DMS114 treated with DMSO at 0.1 percent for 48 hours (cell line): ENCODE data around the gene NR2C1.
"Not testable (repeated sequence)": the region's sequence is repeated elsewhere in the genome, so short reads cannot be mapped to it uniquely, and the experiment has no call there.

ENCODE experiments used
- DNase-seq: peaks from one replicate; lab custom pipeline; 2025; ENCODE audit not compliant: unreplicated experiment; lab: John Stamatoyannopoulos, UW

Gene NR2C1

DNA sequence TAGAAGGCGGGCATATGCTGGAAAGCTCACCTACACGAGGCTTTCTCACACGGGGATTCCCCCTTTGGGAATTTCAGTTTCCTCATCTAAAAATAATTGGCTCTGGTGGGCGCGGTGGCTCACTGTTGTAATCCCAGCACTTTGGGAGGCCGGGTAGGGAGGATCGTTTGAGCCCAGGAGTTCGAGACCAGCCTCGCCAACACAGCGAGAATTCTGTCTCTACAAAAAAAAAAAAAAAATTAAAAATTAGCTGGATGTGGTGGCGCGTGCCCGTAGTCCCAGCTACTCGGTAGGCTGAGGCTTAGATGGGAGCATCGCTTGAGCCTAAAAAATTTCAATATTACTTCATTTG is 69.5 kb downstream of the NR2C1 start:
- DNase-seq = no peak

DNA sequence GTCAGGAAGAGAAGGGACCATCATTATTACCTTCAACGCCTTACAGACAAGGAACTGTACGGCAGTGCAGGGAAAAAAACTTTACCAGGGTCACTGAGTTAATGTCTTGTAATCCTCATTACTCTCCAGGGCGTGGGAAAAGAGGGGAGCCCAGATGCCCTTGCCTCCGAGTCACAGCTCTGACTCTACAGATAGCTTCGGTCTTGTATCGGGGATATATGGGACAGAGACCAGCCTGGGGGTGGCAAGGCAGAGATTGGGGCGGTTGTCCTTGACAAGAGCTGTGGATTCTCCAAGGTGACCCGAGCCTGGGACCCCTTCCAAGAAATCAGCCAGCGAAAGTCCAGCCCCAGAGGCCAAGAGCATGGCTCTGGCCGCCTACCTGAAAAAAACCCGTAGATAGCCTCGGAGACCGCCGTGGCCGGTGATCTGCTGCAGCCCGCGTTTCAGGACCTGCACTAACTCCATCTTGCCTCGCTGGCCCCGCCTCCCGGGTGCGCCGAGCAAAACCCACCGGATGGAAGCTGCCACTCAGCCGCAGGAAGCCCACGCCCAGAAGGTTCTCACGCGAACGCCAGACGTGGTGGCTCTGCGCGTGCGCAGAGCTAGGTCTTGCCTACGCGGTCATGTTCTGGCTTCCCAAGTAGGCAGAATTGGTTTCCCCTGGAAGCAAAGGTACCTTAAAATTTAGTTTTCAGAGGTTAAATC is 70.1 kb downstream of the NR2C1 start, which contains the start of gene NDUFA12:
NDUFA12 (minus strand) TSS at position 485 of the 708 bp plus-strand sequence; CDS start at position 468, 17 bp downstream.
- DNase-seq = peak; percentile 94

DNA sequence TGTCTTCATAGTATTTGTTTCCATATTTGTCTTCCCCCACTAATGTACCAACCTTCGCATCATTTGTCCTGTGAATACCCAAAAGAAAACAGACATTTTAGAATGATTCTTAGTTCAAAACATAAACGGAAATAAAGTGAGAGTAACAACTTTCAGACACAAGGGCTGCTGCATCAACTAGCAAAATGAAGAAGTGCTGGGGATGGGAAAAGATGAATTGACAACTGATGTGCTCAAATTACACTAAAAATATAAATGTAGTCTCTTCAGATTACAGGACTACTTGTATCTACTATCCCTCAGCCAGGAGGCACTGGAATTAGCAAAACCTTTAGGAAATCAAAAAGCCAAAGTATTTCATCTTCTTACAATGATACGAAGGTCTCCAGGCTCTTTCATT is 70.7 kb downstream of the NR2C1 start:
- no peak for DNase-seq

DNA sequence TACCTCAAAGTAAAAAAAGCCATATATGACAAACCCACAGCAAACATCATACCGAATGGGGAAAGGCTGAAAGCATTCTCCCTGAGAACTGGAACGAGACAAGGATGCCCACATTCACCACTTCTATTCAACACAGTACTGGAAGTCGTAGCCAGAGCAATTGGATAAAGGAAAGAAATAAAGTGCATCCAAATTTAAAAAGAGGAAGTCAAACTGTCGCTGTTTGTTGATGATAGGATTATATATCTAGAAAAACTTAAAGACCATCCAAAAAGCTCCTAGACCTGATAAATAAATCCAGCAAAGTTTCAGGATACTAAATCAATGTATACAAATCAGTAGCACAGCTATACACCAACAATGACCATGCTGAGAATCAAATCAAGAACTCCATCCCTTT is 75.1 kb downstream of the NR2C1 start:
- no peak for DNase-seq

DNA sequence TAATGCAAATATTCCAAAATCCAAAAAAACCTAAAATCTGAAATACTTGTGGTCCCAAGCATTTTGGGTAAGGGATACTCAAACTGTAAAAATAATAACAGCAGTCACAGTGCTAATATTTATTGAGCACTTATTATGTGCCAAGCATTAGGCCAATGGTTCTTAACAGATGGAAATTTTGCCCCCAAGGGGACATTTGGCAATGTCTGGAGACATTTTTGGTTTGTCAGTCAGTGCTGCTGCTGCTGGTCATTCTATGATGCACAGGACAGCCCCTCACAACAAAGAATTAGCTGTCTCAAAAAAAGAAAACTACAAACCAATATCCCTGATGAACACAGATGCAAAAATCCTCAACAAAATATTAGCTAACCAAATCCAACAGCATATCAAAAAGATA is 75.7 kb downstream of the NR2C1 start:
- no peak for DNase-seq

DNA sequence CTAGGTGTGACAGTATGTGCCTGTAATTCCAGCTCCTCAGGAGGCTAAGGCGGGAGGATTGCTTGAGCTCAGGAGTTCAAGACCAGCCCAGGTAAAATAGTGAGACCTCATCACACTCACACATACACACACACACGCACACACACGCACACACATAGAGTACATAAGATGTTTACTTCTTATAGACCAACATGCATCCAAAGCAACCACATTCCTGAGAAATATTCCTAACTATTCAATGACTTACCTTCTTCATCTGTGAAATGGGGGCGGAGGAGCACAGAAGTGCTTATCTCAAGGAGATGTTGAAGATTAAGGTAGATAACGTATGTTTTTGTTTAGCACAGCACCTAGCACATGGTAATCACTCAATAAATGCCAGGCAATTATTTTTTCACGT is 76.4 kb downstream of the NR2C1 start:
- no peak for DNase-seq

DNA sequence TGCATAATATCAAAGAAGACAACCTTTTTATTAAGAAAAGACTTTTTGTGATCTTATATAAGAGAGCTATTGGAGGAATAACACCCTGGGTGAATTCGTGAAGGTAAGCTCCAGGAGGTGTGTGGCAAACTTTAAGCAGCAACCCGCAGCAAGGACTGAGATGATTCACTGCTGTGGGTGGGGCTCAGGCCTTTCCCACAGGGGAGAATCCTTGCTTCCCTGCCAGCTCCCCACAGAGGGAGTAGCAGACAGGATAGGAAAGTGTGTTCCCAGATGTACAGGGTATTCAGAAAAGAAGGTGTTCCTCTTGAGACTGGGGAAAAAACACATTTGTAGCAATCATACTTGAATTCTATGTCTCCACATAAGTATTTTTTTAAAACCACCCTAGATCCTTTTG is 79.1 kb downstream of the NR2C1 start:
- no peak for DNase-seq

DNA sequence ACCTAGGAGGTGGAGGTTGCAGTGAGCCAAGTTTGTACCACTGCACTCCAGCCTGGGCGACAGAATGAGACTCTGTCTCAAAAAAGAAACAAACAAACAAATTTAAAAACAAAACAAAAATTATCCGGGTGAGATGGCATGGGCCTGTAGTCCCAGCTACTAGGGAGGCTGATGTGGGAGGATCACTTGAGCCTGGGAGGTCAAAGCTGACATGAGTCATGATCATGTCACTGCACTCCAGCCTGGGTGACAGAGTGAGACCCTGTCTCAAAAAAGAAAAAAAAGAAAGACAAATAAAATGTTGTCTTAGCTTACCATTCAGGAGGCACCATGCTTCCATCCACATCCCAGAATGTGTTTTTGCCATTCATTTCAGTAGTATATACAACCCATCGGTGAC is 79.6 kb downstream of the NR2C1 start:
- not testable (repeated sequence) for DNase-seq

DNA sequence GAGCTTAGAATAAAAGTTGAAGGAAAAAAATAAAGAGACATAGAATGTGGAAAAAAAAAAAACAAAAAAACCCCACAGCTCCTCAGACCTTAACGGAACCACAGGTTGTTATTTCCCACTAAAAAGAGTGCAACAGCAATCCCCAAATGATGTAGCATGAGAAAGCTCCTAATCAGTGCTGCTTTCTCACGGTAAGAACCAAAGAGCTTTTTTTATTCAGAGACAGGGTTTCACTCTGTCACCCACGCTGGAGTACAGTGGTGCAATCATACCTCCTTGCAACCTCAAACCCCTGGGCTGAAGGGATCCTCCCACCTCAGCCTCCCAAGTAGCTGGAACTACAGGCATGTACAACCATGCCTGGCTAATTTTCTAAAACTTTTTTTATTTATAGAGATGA is 83.2 kb downstream of the NR2C1 start:
- no peak for DNase-seq

DNA sequence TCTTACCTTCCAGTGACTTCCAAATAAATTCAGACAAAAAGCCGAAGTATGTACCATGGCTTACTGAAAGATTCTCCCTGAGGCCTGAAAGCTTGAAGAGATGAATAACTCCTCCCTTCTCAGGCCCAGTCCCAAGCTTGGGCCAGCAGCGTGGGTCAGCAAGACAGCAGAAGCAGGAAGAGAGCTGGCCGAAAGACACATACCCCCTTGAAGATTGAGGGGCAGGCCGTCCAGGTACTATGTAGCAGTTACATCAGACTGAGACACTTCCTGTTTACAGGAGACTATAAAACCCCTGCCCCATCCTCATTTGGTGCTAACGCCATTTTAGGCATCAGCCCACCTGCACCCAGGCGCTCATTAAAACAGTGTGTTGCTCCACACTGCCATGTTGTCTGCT is 84.9 kb downstream of the NR2C1 start:
- no peak for DNase-seq

DNA sequence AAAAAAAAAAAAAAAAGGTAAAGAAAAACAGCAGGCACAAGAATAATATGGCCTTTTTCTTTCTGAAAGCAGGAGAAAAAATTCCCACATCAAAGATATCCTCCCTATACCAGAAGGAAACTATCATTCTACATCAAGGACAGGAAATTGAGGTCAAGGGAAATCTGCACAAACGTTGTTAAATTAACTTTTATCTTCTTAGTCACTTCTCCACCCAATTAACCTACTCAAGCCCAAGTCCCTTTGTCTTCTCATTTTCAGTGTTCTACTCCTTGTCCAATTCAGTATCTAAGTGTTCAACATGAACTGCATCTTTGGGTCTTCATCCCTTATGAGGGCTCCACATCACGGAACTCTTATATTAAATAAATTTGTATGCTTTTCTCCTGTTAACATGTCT is 85.6 kb downstream of the NR2C1 start:
- DNase-seq = no peak

DNA sequence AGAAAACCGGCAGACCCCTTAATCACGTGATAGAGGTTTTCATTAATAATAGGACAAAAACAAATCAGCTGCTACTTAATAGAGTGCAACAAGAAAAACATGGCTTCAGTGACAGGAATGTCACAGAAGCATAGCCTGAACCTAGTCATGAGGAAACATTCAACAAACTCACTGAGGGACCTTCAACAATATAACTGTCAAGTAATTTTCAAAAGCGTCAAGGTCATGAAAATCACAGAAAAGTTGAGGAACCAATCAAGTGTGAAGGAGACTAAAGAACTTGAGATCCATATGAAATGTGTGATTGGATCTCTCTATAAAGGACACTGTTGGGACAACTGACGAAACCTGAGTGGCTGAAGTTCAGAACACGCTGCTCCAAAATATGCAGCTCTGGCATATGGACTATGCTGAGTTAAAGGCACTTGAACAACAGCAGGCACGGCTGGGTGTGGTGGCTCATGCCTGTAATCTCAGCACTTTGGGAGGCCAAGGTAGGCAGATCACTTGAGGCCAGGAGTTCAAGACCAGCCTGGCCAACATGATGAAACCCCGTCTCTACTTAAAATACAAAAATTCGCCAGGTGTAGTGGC is 86.2 kb downstream of the NR2C1 start:
- DNase-seq = no peak

DNA sequence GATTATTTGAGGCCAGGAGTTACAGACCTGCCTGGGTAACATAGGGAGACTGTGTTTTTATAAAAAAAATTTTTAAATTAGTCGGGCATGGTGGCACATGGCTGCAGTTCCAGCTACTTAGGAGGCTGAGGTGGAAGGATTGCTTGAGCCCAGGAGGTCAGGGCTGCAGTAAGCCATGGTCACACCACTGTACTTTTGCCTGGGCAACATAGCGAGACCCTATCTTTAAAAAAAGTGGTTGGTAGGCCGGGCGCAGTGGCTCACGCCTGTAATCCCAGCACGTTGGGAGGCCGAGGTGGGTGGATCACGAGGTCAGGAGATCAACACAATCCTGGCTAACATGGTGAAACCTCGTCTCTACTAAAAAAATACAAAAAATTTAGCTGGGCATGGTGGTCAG is 88.3 kb downstream of the NR2C1 start:
- not testable (repeated sequence) for DNase-seq

DNA sequence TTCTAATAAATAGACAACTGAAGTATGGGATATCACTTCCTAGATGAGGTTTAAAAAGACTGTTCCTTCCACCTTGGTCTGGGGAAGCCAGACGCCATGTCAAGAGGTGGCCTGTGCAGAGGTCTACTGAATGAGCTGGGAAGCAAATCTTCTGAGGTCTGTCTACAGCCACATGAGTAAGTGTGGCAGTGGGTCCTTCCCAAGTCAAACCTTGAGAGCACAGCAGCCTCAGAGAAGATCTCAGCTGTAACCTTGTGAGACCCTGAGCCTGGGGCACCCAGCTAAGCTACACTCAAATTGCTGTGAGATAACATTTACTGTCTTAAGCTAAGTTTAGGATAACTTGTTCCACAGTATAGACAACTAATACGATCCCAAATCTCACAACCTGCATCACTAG is 90.1 kb downstream of the NR2C1 start:
- DNase-seq = no peak

DNA sequence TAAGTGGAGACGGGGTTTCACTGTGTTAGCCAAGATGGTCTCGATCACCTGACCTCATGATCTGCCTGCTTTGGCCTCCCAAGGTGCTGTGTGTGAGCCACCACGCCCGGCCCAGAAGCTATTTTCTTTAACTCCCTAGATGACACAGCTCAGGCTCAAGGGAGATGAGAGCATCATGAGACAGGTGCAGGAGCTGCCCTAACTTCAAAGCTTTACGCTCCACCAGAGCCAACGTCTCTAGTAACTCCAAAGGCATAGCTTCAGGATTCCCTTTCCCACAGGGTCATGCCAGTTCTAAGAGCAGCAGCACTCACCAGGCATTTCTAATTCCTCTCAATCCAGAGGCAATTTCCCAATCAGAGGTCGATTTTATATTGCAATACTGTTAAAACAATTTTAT is 91.0 kb downstream of the NR2C1 start:
- DNase-seq = no peak

DNA sequence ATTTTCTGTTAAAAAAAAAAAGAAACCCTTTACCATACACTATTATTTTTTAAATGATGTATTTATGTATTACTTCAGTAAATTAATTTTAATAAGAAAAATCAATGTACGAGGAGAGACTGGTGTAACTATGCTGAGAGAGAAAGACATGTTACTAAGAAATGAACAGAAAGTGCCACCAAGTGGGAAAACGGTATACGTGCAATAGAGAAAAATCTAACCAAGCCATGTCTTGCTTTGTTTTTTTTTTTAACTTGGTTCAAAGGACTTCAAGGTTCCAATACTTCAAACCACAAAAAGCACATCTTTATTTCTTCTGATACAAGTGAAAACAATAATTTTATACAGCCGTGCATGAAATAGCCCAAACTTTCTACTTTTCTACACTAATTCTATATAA is 92.8 kb downstream of the NR2C1 start:
- peak; percentile 28 for DNase-seq

DNA sequence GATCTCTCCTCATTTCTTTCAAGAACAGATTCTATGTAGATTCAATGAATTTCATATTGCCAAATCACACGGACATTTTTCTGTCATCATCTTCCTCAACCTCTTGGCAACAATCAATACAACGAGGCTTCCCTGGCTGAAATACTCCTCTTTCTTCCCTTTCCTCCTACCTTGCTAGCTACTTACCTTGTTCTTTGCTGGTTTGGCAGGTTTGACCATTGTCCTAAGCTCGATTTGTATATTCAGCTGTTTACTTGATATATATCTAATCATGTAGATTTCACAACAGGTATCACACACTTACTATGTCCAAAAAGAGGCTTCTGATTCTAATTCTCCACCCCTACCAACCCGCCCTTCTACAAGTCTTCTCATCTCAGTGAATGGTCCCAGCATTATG is 93.5 kb downstream of the NR2C1 start:
- DNase-seq = no peak

DNA sequence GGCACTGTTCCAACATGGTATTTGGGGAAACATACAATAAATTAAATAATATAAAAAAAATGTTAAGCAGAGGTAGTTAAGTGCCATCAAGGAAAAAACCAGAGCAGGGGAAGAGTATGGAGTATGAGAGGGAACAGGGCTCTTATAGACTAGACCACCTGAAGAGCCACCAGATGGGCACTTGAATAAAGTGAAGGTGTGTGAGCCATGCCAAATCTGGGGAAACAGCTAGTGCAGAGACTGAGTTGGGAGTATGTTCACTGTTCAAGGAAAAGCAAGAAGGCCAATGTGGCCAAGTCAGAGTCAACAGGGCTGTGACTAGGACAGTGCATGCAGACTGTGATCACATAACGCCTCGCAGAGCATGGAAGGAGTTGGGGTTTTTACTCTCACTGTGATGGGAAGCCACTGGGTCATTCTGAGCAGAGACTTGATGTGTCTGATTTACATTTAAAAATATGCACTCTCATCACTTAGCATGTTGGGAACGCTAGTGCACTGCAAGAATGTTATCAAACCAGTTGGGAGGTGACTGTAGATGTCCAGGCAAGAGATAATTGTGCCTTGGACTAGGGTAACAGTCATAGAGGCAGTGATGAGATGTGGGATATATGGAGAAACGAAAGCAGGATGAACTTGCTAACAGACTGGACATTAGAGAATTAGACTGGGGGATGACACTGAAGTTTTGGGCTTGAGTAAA is 95.5 kb downstream of the NR2C1 start:
- no peak for DNase-seq

DNA sequence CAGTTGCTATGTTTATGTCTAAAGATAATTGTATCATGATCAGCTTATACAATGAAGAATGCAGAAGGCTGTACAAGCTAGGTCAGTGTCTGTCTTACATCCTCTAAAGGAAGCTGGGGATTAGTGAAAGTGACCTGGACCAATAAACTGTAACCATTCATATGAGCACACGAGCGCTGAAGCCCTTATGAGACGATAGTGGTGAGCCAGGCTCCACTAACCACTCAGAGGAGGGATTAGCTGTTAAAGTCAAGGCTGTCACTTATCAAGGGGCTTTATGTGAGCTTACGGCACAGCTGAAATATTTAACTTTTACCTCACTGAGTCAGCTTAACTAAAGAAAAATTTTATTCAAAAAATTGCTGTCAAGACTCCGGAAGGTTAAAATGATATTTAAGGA is 100.2 kb downstream of the NR2C1 start:
- DNase-seq = no peak

DNA sequence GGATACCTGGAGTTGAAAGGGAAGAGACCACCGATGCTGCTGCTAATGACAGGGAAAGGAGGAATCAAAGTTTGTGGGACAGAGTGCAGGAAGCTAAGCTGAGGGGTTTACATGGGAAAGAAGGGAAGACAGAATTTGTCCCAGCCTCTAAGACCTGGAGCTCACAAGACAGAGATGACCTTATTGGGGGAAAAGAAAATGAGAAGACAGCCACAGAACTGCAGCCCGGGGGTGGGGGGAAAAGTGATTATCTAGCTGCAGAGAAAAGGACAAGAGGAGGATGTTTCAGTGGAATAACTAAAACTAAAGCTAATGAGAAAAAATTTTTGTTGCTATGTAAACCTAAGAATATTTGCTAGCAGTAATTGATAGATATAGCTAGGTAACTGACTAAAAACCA is 100.6 kb downstream of the NR2C1 start:
- no peak for DNase-seq

DNA sequence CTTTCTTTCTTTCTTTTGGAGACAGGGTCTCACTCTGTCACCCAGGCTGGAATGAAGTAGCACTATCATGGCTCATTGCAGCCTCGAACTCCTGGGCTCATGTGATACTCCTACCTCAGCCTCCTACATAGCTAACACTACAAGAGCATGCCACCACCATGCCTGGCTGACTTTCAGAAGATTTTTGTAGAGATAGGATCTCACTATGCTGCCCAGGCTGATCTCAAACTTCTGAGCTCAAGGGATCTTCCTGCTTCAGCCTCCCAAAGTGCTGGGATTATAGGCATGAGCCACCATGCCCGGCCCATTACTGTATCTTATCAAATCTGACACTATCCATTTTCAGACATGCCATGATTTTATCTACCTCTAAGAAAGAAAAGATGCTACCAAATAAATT is 101.5 kb downstream of the NR2C1 start:
- no peak for DNase-seq

DNA sequence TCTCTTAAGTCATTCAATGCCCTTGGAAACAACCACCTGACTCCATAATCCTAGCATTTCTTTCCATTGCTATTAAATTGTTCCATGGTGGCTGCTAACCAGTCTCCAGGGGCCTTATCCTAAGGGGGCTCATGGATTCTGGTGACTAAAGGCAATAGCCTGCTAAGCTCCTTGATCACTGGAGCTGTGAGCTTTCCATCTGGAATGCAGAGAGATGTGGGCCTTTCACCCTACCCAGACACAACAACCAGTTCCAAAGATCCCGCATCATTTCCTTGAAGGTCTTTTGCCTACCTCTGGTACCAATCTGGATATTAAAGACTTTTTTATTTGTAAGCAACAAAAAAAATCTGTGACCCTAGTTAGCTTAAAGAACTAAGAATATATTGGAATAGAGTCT is 102.9 kb downstream of the NR2C1 start:
- no peak for DNase-seq
